HAP-1 (cell line): Measurements from ENCODE around the gene ZNF277.

Experiments used
- DNase-seq, 2 experiments: peaks; one replicate each; pipeline ENCODE4 v3.0.0-alpha.2; 2016 to 2020; ENCODE audit warnings: low spot score in 2 of 2
- H3K27me3 ChIP-seq: fragments of 250-450 bp; sonication (Bioruptor Pico); 2 replicates; pipeline ENCODE4 v1.5.1; 2020; ENCODE audit warnings: low read depth, mild to moderate bottlenecking, moderate library complexity
- H3K36me3 ChIP-seq: fragments of 250-450 bp; sonication (Bioruptor Pico); replicated peaks from 2 replicates; pipeline ENCODE4 v1.5.1; 2020; ENCODE audit warnings: mild to moderate bottlenecking
- H3K4me1 ChIP-seq: fragments of 250-450 bp; sonication (Bioruptor Pico); 2 replicates; pipeline ENCODE4 v1.5.1; 2020; ENCODE audit warnings: mild to moderate bottlenecking
- H3K4me3 ChIP-seq: fragments of 250-450 bp; sonication (Bioruptor Pico); 2 replicates; pipeline ENCODE4 v1.5.1; 2020; ENCODE audit warnings: mild to moderate bottlenecking, moderate library complexity
- H3K9me3 ChIP-seq: fragments of 250-450 bp; sonication (Bioruptor Pico); 2 replicates; pipeline ENCODE4 v1.5.1; 2020; ENCODE audit warnings: mild to moderate bottlenecking, moderate library complexity
- in situ Hi-C: fragments of 300-500 bp; cut with MboI; formaldehyde crosslinking; loops from 3 replicates; pipeline ENCODE4 v1.14.3; 2020; ENCODE audit warnings: low sequenced_read_pairs, inconsistent platforms, mixed read lengths

ZNF277 gene

GRCh38 chr7:112190120-112190519 is 16.4 kb upstream of the ZNF277 start:
- no peaks in the 10 kb centered on the region for H3K36me3 ChIP-seq
- H3K4me3 ChIP-seq, result no peak overlapping the region
- H3K4me1 ChIP-seq, result no peaks in the 10 kb centered on the region
- in situ Hi-C loops, result no loop called here
- 0 out of 2 replicates have a peak, but pooled peaks cover 7% of the 10 kb centered on the region for H3K27me3 ChIP-seq
- H3K9me3 ChIP-seq, result peaks cover 2% of the 10 kb centered on the region; the same call in 1 of the 2 replicates
- DNase-seq, result no peak

- Histone ChIP-seq H3K4me1 (no peaks in the 10 kb centered on the region), H3K4me3 (no peak overlapping the region), H3K36me3 (no peaks in the 10 kb centered on the region), H3K27me3 (0 out of 2 replicates have a peak, but pooled peaks cover 7% of the 10 kb centered on the region), H3K9me3 (no peaks in the 10 kb centered on the region)
- DNase-seq, result no peak
- in situ Hi-C loops, result no loop called here
These were observed 14.0 kb upstream of the ZNF277 start for GRCh38 chr7:112192236-112193154.

GRCh38 chr7:112193915-112194502 is 12.5 kb upstream of the ZNF277 start:
- Histone ChIP-seq H3K4me1 (no peaks in the 10 kb centered on the region), H3K27me3 (no peaks in the 10 kb centered on the region), H3K36me3 (no peaks in the 10 kb centered on the region), H3K4me3 (no peak overlapping the region), H3K9me3 (no peaks in the 10 kb centered on the region)
- no peak for DNase-seq
- in situ Hi-C loops, result no loop called here

GRCh38 chr7:112195717-112196116 is 10.8 kb upstream of the ZNF277 start:
- in situ Hi-C loops, result no loop called here

GRCh38 chr7:112197322-112197721 is 9.2 kb upstream of the ZNF277 start:
- no peak for DNase-seq
- in situ Hi-C loops, result no loop called here
- Histone ChIP-seq H3K4me3 (no peak overlapping the region), H3K36me3 (no peaks in the 10 kb centered on the region), H3K27me3 (peaks cover 3% of the 10 kb centered on the region; the same call in 1 of the 2 replicates), H3K9me3 (no peaks in the 10 kb centered on the region), H3K4me1 (no peaks in the 10 kb centered on the region)

More at GRCh38 chr7:112195717-112196116, 10.8 kb upstream of the ZNF277 start:
- Histone ChIP-seq H3K4me3 (no peak overlapping the region), H3K36me3 (no peaks in the 10 kb centered on the region), H3K27me3 (no peaks in the 10 kb centered on the region), H3K4me1 (no peaks in the 10 kb centered on the region), H3K9me3 (no peaks in the 10 kb centered on the region)
- DNase-seq, result no peak

GRCh38 chr7:112199035-112199655 is 7.3 kb upstream of the ZNF277 start:
- H3K9me3 ChIP-seq, result no peaks in the 10 kb centered on the region
- DNase-seq, result no peak
- H3K4me1 ChIP-seq, result peaks cover 1% of the 10 kb centered on the region
- no peak overlapping the region for H3K4me3 ChIP-seq
- in situ Hi-C loops, result no loop called here
- peaks cover 7% of the 10 kb centered on the region; the same call in 1 of the 2 replicates for H3K27me3 ChIP-seq
- no peaks in the 10 kb centered on the region for H3K36me3 ChIP-seq

- DNase-seq, result no peak
- H3K4me1 ChIP-seq, result peaks cover 5% of the 10 kb centered on the region
- H3K4me3 ChIP-seq, result no peak overlapping the region
- in situ Hi-C loops, result no loop called here
- H3K27me3 ChIP-seq, result peaks cover 7% of the 10 kb centered on the region; the same call in 1 of the 2 replicates
- no peaks in the 10 kb centered on the region for H3K36me3 ChIP-seq
- H3K9me3 ChIP-seq, result no peaks in the 10 kb centered on the region
These were observed 6.8 kb upstream of the ZNF277 start for GRCh38 chr7:112199672-112200071.

GRCh38 chr7:112201411-112201810 is 5.1 kb upstream of the ZNF277 start:
- H3K36me3 ChIP-seq, result 0 out of 2 replicates have a peak, but pooled peaks cover 2% of the 10 kb centered on the region
- peaks cover 5% of the 10 kb centered on the region for H3K4me1 ChIP-seq
- peaks cover 7% of the 10 kb centered on the region; the same call in 1 of the 2 replicates for H3K27me3 ChIP-seq
- no peak overlapping the region for H3K4me3 ChIP-seq
- in situ Hi-C loops, result no loop called here
- no peaks in the 10 kb centered on the region for H3K9me3 ChIP-seq
- DNase-seq, result no peak

- no peaks in the 10 kb centered on the region for H3K9me3 ChIP-seq
- no peak overlapping the region for H3K4me3 ChIP-seq
- H3K4me1 ChIP-seq, result peaks cover 5% of the 10 kb centered on the region
- no peak for DNase-seq
- peaks cover 7% of the 10 kb centered on the region; the same call in 1 of the 2 replicates for H3K27me3 ChIP-seq
- in situ Hi-C loops, result no loop called here
- H3K36me3 ChIP-seq, result 0 out of 2 replicates have a peak, but pooled peaks cover 2% of the 10 kb centered on the region
These were observed 4.7 kb upstream of the ZNF277 start for GRCh38 chr7:112201839-112202238.

GRCh38 chr7:112202816-112203215 is 3.7 kb upstream of the ZNF277 start:
- Histone ChIP-seq H3K4me1 (peaks cover 5% of the 10 kb centered on the region), H3K9me3 (no peaks in the 10 kb centered on the region), H3K27me3 (peaks cover 7% of the 10 kb centered on the region; the same call in 1 of the 2 replicates), H3K4me3 (no peak overlapping the region), H3K36me3 (0 out of 2 replicates have a peak, but pooled peaks cover 2% of the 10 kb centered on the region)
- in situ Hi-C loops, result no loop called here
- peak in 1 of 2 experiments; percentile 17 for DNase-seq

- Histone ChIP-seq H3K4me3 (no peak overlapping the region), H3K27me3 (peaks cover 7% of the 10 kb centered on the region; the same call in 1 of the 2 replicates), H3K4me1 (peaks cover 5% of the 10 kb centered on the region), H3K9me3 (no peaks in the 10 kb centered on the region), H3K36me3 (0 out of 2 replicates have a peak, but pooled peaks cover 2% of the 10 kb centered on the region)
- in situ Hi-C loops, result no loop called here
- DNase-seq, result no peak
These were observed 3.1 kb upstream of the ZNF277 start for GRCh38 chr7:112203365-112203739.

GRCh38 chr7:112204499-112205342 is 1.8 kb upstream of the ZNF277 start:
- peak overlapping the region; percentile 96 for H3K4me3 ChIP-seq
- 0 out of 2 replicates have a peak, but pooled peaks cover 2% of the 10 kb centered on the region for H3K36me3 ChIP-seq
- DNase-seq, result no peak
- H3K9me3 ChIP-seq, result no peaks in the 10 kb centered on the region
- in situ Hi-C loops, result no loop called here
- peaks cover 5% of the 10 kb centered on the region for H3K4me1 ChIP-seq
- peaks cover 7% of the 10 kb centered on the region; the same call in 1 of the 2 replicates for H3K27me3 ChIP-seq
